GM23338 (cell line): ENCODE data around the gene METTL14. TPM values are rescaled to one million over a fixed set of nuclear protein-coding genes. Genes with fewer than 3 reads are reported as not detected.

Source experiments
- ATAC-seq: fragments of 200-7000 bp; cut with Tn5 transposase; 3 replicates; pipeline ENCODE4 v1.9.1; 2020
- DNase-seq: peaks from one replicate; pipeline ENCODE4 v3.0.0-alpha.2; 2015; ENCODE audit warnings: low spot score
- H2AFZ ChIP-seq: fragments of 200-600 bp; sonication (generic); 2 replicates; pipeline ENCODE4 v1.8.0; 2016; ENCODE audit warnings: antibody characterized with exemption, mild to moderate bottlenecking, moderate library complexity
- H3F3A ChIP-seq: fragments of 200-600 bp; sonication (generic); replicated peaks from 2 replicates; pipeline ENCODE4 v1.8.0; 2017; ENCODE audit warnings: antibody characterized with exemption, mixed run types, low read depth
- H3K27ac ChIP-seq: fragments of 200-600 bp; sonication (generic); 2 replicates; pipeline ENCODE4 v1.6.1; 2016; ENCODE audit warnings: low read depth
- H3K27me3 ChIP-seq: fragments of 200-600 bp; sonication (generic); 2 replicates; pipeline ENCODE4 v1.8.0; 2016; ENCODE audit warnings: mild to moderate bottlenecking, mixed run types, moderate library complexity; ENCODE audit not compliant: insufficient read depth
- H3K36me3 ChIP-seq: fragments of 200-600 bp; sonication (generic); 2 replicates; pipeline ENCODE4 v1.8.0; 2016; ENCODE audit warnings: mild to moderate bottlenecking; ENCODE audit not compliant: insufficient read depth
- H3K4me1 ChIP-seq: fragments of 200-600 bp; sonication (generic); 2 replicates; pipeline ENCODE4 v1.8.0; 2016; ENCODE audit warnings: mild to moderate bottlenecking, moderate library complexity; ENCODE audit not compliant: insufficient read depth
- H3K4me2 ChIP-seq: fragments of 200-600 bp; sonication (generic); 2 replicates; pipeline ENCODE4 v1.7.1; 2017; ENCODE audit warnings: mixed run types
- H3K4me3 ChIP-seq: fragments of 200-600 bp; sonication (generic); 2 replicates; pipeline ENCODE4 v1.6.1; 2016; ENCODE audit warnings: mixed run types
- H3K79me2 ChIP-seq: fragments of 200-600 bp; sonication (generic); replicated peaks from 2 replicates; pipeline ENCODE4 v1.8.0; 2017; ENCODE audit warnings: mild to moderate bottlenecking; ENCODE audit not compliant: insufficient read depth
- H3K9me2 ChIP-seq: fragments of 200-600 bp; sonication (generic); 2 replicates; pipeline ENCODE4 v1.8.0; 2017; ENCODE audit not compliant: insufficient read depth
- H4K20me1 ChIP-seq: fragments of 200-600 bp; sonication (generic); replicated peaks from 2 replicates; pipeline ENCODE4 v1.8.0; 2017; ENCODE audit warnings: mild to moderate bottlenecking; ENCODE audit not compliant: insufficient read depth
- H3K27ac Mint-ChIP-seq: 2 replicates; pipeline ENCODE4 v1.8.0; 2020; ENCODE audit warnings: inconsistent platforms, mild to moderate bottlenecking, moderate library complexity, mixed read lengths
- H3K27me3 Mint-ChIP-seq: 3 replicates; pipeline ENCODE4 v1.8.0; 2022; ENCODE audit warnings: low read depth, mild to moderate bottlenecking, moderate library complexity, mixed read lengths, inconsistent platforms; ENCODE audit not compliant: insufficient read depth, poor library complexity
- H3K36me3 Mint-ChIP-seq: 3 replicates; pipeline ENCODE4 v1.8.0; 2021; ENCODE audit warnings: low read depth, mild to moderate bottlenecking, inconsistent platforms, moderate library complexity, mixed read lengths
- H3K4me1 Mint-ChIP-seq: 3 replicates; pipeline ENCODE4 v1.8.0; 2020; ENCODE audit warnings: mild to moderate bottlenecking, inconsistent platforms, mixed read lengths
- H3K4me3 Mint-ChIP-seq: 3 replicates; pipeline ENCODE4 v1.8.0; 2021; ENCODE audit warnings: moderate library complexity, mild to moderate bottlenecking, inconsistent platforms, mixed read lengths
- H3K9me3 Mint-ChIP-seq: 3 replicates; pipeline ENCODE4 v1.8.0; 2020; ENCODE audit warnings: moderate library complexity, mild to moderate bottlenecking, inconsistent platforms, mixed read lengths
- CREB1 ChIP-seq: fragments of 250-450 bp; sonication (Bioruptor Pico); IDR thresholded peaks from 2 replicates; pipeline ENCODE4 v1.5.0; 2020; ENCODE audit warnings: low read depth, mild to moderate bottlenecking, moderate library complexity
- EZH2 ChIP-seq: fragments of 200-600 bp; sonication (generic); IDR thresholded peaks from one replicate; pipeline ENCODE4 v1.8.0; 2017; ENCODE audit warnings: antibody characterized with exemption, mild to moderate bottlenecking, low read depth; ENCODE audit not compliant: unreplicated experiment
- EZH2phosphoT487 ChIP-seq: fragments of 200-600 bp; sonication (generic); IDR thresholded peaks from one replicate; pipeline ENCODE4 v1.8.1; 2018; ENCODE audit warnings: antibody characterized with exemption; ENCODE audit not compliant: unreplicated experiment
- JUNB ChIP-seq: IDR thresholded peaks from one replicate; pipeline ENCODE4 v1.6.1; 2016; ENCODE audit warnings: antibody characterized with exemption; ENCODE audit not compliant: unreplicated experiment
- NANOG ChIP-seq: IDR thresholded peaks from 2 replicates; pipeline ENCODE4 v1.6.1; 2016; ENCODE audit warnings: antibody characterized with exemption, borderline replicate concordance
- POLR2AphosphoS5 ChIP-seq: IDR thresholded peaks from 2 replicates; pipeline ENCODE4 v1.6.1; 2016; ENCODE audit warnings: antibody characterized with exemption, low read depth
- STAT1 ChIP-seq: IDR thresholded peaks from one replicate; pipeline ENCODE4 v1.6.1; 2016; ENCODE audit warnings: antibody characterized with exemption; ENCODE audit not compliant: unreplicated experiment
- ZNF114 ChIP-seq: fragments of 250-450 bp; sonication (Bioruptor Pico); IDR thresholded peaks from 2 replicates; pipeline ENCODE4 v1.5.0; 2020; ENCODE audit warnings: mild to moderate bottlenecking, moderate library complexity
- ZNF331 ChIP-seq: fragments of 250-450 bp; sonication (Bioruptor Pico); IDR thresholded peaks from 2 replicates; pipeline ENCODE4 v1.5.0; 2020; ENCODE audit warnings: low read depth, mild to moderate bottlenecking, moderate library complexity
- polyA plus RNA-seq: library from polyadenylated mRNA; unstranded; fragments of >200 nt; fragmentation: Nextera tagmentation; extraction: Ambion mirVana; gene quantifications from 2 replicates; pipeline ENCODE4 v1.2.1, GENCODE V29; 2016
- total RNA-seq: library from RNA; depleted of rRNA; stranded (reverse); fragments of >200 nt; shearing (Covaris generic); gene quantifications from 2 replicates; pipeline ENCODE4 v1.2.3, GENCODE V29; 2014
- TF ChIP-seq, protein P1 (sequence below): fragments of 250-450 bp; sonication (Bioruptor Pico); IDR thresholded peaks from 2 replicates; pipeline ENCODE4 v1.5.0; 2020; ENCODE audit warnings: mild to moderate bottlenecking, moderate library complexity
- TF ChIP-seq, protein P2 (sequence below): IDR thresholded peaks from 2 replicates; pipeline ENCODE4 v1.6.1; 2016; ENCODE audit warnings: antibody characterized with exemption
- TF ChIP-seq, protein P3 (sequence below): IDR thresholded peaks from one replicate; pipeline ENCODE4 v1.6.1; 2018; ENCODE audit warnings: antibody characterized with exemption; ENCODE audit not compliant: unreplicated experiment

Gene METTL14
- total and polyA plus RNA-seq, 2 experiments from 2014 or later = 39.3 to 56.8 TPM

DNA sequence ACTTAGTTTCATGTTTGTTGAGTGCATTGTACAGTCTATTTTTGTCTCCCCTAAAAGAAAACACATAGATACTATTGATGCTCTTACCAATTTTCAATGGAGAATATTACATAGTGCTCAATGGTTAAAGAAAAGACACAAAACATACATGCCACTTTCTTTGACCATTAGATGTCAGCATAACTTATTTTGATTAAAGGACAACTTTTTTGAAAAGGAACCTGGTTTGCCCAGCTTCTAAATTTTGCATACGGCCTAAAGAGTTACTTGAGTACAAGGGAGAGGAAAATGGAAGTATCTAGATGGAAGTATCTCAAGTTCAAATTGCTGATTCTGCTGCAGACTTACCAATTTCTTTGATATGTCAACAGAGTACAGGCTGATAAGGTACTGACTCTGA is 68.5 kb downstream of the METTL14 start:
- H3K36me3 ChIP-seq = peaks cover 27% of the 10 kb centered on the region; the same call in 1 of the 2 replicates
- TF ChIP-seq STAT1 (no peak), NANOG (no peak), CREB1 (no peak), EZH2 (no peak), ZNF114 (CRISPR knock-in tag) (no peak), EZH2phosphoT487 (no peak), ZNF331 (no peak), JUNB (no peak), POLR2AphosphoS5 (no peak)
- TF ChIP-seq, protein P1, sequence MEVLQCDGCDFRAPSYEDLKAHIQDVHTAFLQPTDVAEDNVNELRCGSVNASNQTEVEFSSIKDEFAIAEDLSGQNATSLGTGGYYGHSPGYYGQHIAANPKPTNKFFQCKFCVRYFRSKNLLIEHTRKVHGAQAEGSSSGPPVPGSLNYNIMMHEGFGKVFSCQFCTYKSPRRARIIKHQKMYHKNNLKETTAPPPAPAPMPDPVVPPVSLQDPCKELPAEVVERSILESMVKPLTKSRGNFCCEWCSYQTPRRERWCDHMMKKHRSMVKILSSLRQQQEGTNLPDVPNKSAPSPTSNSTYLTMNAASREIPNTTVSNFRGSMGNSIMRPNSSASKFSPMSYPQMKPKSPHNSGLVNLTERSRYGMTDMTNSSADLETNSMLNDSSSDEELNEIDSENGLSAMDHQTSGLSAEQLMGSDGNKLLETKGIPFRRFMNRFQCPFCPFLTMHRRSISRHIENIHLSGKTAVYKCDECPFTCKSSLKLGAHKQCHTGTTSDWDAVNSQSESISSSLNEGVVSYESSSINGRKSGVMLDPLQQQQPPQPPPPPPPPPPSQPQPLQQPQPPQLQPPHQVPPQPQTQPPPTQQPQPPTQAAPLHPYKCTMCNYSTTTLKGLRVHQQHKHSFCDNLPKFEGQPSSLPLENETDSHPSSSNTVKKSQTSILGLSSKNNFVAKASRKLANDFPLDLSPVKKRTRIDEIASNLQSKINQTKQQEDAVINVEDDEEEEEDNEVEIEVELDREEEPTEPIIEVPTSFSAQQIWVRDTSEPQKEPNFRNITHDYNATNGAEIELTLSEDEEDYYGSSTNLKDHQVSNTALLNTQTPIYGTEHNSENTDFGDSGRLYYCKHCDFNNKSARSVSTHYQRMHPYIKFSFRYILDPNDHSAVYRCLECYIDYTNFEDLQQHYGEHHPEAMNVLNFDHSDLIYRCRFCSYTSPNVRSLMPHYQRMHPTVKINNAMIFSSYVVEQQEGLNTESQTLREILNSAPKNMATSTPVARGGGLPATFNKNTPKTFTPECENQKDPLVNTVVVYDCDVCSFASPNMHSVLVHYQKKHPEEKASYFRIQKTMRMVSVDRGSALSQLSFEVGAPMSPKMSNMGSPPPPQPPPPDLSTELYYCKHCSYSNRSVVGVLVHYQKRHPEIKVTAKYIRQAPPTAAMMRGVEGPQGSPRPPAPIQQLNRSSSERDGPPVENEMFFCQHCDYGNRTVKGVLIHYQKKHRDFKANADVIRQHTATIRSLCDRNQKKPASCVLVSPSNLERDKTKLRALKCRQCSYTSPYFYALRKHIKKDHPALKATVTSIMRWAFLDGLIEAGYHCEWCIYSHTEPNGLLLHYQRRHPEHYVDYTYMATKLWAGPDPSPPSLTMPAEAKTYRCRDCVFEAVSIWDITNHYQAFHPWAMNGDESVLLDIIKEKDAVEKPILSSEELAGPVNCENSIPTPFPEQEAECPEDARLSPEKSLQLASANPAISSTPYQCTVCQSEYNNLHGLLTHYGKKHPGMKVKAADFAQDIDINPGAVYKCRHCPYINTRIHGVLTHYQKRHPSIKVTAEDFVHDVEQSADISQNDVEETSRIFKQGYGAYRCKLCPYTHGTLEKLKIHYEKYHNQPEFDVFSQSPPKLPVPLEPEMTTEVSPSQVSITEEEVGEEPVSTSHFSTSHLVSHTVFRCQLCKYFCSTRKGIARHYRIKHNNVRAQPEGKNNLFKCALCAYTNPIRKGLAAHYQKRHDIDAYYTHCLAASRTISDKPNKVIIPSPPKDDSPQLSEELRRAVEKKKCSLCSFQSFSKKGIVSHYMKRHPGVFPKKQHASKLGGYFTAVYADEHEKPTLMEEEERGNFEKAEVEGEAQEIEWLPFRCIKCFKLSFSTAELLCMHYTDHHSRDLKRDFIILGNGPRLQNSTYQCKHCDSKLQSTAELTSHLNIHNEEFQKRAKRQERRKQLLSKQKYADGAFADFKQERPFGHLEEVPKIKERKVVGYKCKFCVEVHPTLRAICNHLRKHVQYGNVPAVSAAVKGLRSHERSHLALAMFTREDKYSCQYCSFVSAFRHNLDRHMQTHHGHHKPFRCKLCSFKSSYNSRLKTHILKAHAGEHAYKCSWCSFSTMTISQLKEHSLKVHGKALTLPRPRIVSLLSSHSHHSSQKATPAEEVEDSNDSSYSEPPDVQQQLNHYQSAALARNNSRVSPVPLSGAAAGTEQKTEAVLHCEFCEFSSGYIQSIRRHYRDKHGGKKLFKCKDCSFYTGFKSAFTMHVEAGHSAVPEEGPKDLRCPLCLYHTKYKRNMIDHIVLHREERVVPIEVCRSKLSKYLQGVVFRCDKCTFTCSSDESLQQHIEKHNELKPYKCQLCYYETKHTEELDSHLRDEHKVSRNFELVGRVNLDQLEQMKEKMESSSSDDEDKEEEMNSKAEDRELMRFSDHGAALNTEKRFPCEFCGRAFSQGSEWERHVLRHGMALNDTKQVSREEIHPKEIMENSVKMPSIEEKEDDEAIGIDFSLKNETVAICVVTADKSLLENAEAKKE (CRISPR knock-in tag) = no peak
- TF ChIP-seq, protein P2, sequence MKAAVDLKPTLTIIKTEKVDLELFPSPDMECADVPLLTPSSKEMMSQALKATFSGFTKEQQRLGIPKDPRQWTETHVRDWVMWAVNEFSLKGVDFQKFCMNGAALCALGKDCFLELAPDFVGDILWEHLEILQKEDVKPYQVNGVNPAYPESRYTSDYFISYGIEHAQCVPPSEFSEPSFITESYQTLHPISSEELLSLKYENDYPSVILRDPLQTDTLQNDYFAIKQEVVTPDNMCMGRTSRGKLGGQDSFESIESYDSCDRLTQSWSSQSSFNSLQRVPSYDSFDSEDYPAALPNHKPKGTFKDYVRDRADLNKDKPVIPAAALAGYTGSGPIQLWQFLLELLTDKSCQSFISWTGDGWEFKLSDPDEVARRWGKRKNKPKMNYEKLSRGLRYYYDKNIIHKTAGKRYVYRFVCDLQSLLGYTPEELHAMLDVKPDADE = no peak
- TF ChIP-seq, protein P3, sequence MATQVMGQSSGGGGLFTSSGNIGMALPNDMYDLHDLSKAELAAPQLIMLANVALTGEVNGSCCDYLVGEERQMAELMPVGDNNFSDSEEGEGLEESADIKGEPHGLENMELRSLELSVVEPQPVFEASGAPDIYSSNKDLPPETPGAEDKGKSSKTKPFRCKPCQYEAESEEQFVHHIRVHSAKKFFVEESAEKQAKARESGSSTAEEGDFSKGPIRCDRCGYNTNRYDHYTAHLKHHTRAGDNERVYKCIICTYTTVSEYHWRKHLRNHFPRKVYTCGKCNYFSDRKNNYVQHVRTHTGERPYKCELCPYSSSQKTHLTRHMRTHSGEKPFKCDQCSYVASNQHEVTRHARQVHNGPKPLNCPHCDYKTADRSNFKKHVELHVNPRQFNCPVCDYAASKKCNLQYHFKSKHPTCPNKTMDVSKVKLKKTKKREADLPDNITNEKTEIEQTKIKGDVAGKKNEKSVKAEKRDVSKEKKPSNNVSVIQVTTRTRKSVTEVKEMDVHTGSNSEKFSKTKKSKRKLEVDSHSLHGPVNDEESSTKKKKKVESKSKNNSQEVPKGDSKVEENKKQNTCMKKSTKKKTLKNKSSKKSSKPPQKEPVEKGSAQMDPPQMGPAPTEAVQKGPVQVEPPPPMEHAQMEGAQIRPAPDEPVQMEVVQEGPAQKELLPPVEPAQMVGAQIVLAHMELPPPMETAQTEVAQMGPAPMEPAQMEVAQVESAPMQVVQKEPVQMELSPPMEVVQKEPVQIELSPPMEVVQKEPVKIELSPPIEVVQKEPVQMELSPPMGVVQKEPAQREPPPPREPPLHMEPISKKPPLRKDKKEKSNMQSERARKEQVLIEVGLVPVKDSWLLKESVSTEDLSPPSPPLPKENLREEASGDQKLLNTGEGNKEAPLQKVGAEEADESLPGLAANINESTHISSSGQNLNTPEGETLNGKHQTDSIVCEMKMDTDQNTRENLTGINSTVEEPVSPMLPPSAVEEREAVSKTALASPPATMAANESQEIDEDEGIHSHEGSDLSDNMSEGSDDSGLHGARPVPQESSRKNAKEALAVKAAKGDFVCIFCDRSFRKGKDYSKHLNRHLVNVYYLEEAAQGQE = no peak

More for the DNA sequence above, 68.5 kb downstream of the METTL14 start:
- peaks cover 10% of the 10 kb centered on the region for H3K4me1 ChIP-seq
- Mint-ChIP-seq H3K36me3 (peaks cover 21% of the 10 kb centered on the region), H3K4me3 (no peak overlapping the region), H3K27me3 (no peaks in the 10 kb centered on the region), H3K27ac (no peak overlapping the region), H3K4me1 (peaks cover 20% of the 10 kb centered on the region; the same call in 2 of the 3 replicates), H3K9me3 (no peaks in the 10 kb centered on the region)
- H3K4me3 ChIP-seq = no peak overlapping the region
- DNase-seq (no peak), ATAC-seq (no peak)
- no peak overlapping the region for H2AFZ ChIP-seq
- H3K79me2 ChIP-seq = no peaks in the 10 kb centered on the region
- no peaks in the 10 kb centered on the region for H3K27me3 ChIP-seq
- H3K9me2 ChIP-seq = no peaks in the 10 kb centered on the region
- no peaks in the 10 kb centered on the region; the same call in none of the 2 replicates for H3F3A ChIP-seq
- H4K20me1 ChIP-seq = no peaks in the 10 kb centered on the region
- H3K4me2 ChIP-seq = no peak overlapping the region
- H3K27ac ChIP-seq = no peak overlapping the region
